Eye (tissue), 1 donor: ENCODE results near the gene SH3RF3.

Experiments
- DNase-seq: peaks from one replicate; pipeline ENCODE4 v3.0.0-alpha.2; 2015

The SH3RF3 gene

DNA sequence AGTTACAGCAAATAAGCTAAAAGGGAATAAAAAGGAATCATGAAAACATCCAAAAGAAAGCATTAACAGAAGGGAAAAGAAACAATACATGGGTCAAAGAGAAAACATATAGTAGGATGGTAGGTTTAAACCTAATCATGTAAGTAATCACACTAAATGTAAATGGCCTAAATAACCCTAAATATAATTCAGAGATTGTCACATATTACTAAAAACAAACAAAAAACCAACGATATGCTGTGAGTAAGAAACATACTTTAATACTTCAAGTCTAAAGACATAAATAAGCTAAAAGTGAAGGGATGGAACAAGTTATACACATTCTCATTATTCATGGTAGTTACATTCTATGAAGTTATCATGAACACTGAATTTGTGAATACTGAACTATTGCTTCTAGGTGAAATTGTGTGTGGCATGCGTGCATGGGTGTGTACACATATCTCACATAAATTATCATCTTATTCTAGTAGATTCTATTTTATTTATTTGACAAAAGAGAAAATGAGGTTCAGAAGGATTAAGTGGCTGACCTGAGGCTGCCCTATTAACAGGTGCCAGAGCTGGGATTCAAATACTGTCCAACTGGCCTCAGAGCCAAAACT lies 313.8 kb downstream of the SH3RF3 start:
- no peak for DNase-seq

DNA sequence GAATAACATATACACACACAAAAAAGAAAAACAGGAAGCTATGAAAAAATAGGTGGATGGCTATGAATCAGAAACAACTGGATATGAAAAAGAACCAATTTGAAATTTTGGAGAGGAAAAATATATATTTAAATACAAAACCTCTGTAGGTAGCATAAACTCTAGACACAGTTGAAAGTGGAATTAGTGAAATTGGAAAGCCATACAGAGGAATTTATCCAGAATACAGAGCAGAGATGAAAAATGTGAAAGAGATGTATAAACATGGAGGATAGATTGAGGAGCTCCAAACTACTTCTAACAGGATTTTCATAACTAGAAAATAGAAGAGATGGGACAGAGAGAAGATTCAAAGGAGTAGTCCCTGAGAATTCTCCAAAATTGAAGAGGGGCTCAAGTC lies 315.9 kb downstream of the SH3RF3 start:
- DNase-seq, result no peak

DNA sequence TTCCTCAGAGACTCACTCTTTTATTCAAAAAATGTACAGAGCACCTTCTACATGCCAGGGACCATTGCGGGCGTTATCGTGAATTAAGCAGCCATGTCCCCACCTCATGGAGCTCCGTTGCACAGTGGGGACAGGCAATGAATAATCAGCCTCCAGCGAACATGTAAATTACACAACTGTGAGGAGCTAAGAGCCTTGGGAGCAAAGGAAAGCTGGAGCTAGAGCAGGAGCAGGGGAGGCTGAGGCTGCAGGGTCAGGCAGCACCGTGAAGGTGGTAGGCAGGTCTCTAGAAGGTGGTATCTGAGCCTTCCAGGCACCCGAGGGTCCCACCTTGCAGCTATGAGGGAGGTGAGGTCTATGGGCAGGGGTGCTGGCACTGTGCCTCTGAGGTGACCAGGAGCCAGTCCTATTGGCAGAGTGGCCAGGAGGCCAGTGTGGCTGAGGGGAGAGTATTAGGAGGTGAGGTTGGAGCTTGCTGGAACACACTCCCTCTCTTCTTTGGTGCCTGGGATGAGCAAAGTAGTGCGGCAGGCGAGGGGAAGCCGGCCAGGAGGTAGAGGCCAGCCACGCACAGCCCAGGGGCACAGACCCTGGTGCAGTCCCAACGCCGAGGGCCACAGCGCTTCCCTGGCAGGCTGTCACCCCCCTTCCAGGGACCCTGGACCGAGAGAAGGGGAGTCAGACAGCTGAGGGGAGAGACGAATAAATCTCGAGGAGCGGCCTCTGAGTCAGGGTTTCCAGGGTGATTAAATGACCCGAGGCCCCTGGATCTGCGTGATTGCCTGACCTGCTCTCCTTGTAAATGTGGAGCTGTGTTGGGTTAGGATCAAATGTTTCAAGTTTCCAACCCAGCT lies 317.5 kb downstream of the SH3RF3 start:
- no peak for DNase-seq

DNA sequence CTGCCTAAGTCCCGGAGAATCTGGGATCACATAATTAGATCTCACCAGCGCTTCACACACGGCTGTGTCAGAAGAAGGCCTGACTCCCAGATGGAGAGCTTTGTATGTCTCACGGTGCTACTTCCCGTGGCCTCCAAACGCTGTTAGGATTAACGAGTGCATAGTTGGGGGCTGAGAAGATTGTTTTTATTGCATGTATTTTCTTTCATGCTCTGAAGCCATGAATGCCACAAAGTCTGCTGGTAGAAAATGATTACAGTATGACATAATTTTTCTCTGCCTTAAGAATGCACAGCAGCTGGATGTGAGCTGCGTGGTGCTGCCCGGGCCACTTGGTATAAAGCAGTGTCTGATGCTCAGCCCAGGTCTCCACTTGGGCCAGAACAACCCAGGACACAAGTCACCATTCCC lies 318.3 kb downstream of the SH3RF3 start:
- peak; percentile 86 for DNase-seq

DNA sequence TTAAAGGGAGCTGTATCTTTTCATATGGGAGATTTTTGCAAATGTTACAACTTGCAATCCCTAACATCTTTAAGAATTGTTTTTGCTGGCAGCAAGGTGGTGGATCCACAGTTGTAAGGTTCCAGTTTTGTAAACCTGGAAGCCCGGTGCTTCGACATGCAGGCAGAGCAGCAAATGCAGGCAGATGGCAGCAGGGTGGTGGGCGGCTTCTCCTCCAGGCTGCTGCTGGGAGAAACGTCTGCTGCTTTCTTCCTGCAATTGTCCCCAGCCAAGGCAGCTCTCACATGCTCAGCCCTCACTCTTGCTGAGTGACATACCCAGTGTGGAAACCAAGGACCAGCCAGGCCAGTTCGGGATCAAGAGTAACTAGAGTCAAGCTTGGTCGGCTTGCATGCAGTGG lies 318.8 kb downstream of the SH3RF3 start:
- peak; percentile 58 for DNase-seq

DNA sequence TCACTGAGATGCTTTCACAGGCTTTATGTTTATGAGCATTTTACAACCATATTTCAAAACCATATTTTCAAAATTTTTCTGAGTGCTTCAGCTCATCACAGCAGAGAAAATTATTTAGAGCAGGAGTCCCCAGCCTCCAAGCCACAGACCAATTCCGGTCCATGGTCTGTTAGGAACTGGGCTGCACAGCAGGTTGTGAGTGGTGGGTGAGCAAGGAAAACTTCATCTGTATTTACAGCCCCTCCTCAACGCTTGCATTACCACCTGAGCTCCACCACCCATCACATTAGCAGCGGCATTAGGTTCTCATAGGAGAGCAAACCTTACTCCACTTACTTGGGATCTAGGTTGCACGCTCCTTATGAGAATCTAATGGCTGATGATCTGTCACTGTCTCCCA lies 319.2 kb downstream of the SH3RF3 start:
- DNase-seq, result no peak

DNA sequence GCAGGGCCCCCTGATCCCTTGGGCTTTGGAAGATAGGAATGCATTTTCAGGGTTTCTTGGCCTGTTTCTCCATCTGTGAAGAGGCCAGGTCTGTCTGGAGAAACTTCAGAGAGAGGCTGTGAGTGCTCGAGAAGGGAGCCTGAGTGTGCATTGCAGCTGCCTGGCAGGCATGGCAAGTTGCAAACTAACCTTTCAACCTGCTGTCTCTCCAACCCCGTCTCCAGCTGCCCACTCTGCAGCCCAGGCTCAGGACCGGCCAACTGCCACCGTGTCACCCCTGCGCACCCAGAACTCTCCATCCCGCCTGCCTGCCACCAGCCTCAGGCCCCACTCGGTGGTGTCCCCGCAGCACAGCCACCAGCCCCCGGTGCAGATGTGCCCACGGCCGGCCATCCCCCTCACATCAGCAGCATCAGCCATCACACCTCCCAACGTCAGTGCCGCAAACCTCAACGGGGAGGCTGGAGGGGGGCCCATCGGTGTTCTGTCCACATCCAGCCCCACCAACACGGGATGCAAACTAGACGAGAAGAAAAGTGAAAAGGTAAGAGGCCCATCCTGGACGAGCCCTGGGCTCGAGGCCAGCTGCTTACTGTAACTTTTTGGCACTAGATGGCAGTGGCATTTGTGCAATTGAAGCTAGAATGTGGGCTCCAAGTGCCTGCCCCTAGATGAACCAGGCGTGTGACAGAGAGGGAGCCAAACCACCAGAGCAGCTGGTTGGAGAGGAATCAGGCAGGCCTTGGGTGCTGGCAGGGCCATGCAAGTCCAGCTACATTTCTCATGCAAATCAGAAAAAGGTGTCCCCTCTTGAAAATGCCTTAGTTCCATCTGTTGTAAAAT lies 320.2 kb downstream of the SH3RF3 start:
- DNase-seq, result no peak

DNA sequence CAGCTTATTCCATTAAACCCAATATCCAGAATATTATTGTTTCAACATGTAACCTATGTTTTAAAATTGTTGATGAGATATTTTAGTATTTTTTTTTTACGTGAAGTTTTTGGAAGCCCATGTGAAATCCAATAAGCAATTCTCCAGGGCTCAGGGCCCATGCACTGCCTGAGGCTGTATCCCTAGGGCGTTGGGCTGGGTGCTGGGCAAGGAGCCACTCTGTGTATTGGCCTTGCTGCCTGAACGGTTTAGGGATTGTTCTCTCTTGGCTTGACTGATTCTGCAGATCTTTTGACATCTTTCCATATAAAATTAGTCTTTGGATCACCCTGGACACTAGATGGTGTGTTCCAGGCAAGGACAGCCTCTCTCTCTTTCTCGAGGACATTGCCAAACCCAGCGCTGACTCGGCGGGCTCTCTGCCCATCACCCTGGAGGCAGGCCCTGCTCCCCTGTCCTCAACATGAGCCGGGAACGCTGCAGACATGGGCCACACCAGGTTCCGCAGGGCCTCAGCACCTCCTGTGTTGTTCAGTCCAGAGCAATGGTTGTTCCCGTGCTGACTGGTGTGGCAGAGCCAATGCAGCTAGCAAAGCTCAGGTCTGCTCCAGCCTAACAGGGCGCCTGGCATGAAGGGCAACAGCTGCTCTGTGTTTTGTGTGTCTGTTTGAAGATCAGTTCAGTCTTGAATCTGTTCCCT lies 321.7 kb downstream of the SH3RF3 start:
- DNase-seq, result no peak

DNA sequence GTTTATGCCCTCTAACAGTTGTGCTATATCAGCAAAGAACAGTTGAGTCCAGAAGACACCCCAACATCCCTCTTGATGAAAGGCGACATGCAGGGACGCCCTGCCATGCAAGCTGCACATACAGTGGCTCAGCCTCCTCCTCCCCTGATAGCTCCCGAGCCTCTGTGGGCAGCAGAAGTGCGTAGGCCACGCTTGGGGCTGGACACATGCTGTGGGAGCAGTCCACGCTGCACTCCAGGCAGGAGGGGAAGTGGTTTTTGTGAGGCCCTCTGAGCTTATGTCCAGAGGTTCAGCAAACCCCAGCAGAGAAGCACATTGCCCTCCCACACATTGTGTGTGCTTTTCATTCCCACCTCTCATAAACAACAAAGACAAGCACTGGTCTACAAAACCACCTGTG lies 322.7 kb downstream of the SH3RF3 start:
- no peak for DNase-seq

DNA sequence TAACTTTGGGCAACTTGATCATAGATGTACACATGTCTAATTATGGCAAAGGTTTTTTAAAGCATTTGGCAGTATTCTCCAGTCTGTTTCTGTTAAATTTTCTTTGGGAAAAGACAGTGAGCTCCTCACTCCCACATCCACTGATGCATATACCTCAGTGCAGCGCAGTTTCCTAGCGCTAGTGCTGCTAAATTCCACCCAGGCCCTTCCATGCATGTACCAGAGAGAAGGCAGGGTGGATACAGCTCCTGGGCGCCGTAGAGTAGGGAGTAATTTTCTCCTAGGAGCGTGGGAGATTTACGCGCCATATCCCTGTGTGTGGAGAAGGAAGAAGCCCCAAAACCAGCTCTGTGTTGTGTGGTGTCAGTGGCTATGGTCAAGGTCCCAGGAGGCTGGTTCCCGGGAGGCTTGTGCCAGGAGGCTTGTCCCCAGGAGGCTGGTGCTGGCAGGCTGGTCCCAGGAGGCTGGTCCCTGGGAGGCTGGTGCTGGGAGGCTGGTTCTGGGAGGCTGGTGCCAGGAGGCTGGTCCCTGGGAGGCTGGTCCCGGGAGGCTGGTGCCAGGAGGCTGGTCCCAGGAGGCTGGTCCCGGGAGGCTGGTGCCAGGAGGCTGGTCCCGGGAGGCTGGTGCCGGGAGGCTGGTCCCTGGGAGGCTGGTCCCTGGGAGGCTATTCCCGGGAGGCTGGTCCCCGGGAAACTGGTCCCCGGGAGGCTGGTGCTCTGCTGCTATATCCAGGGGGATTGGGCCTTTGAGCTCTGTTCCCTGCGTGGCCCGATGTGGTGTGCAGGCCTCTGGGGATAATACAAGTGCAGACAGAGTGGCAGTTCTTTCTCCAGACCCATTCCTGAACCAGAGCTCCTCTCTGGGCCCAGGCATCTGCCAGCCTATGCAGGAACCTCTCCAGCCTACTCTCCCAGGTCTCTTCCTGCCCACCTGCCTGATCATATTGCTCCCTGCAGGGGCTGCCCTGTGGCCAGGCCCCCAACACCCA lies 323.6 kb downstream of the SH3RF3 start:
- no peak for DNase-seq

DNA sequence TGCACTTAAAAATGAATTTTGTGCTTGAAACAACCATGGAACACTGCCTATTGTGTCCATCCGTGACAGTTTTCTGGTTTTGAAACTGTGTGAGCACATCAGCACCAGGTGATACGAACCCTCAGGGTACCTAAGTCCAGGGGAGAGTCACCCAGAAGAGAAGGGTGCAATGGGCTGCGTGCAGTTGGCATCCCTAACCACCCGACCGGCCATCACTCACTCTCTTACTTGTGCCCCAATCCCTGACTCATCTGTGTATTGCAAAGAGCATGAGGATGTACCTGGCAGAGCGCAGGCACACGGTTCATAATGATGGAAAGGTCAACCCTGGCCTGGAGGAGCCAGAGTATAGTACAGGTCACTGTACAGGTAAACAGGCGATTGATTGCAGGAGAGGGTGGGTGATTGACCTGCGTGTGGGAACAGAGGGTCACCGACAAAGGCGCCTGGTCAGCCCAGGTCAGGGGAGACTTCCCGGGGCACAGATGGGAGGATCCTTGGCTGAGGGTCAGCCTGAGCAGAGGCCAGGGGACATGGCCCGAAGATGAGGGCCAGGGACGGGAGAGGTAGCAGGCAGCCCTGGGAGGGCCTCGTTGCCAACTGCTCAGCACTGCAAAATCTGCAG lies 324.5 kb downstream of the SH3RF3 start:
- no peak for DNase-seq

DNA sequence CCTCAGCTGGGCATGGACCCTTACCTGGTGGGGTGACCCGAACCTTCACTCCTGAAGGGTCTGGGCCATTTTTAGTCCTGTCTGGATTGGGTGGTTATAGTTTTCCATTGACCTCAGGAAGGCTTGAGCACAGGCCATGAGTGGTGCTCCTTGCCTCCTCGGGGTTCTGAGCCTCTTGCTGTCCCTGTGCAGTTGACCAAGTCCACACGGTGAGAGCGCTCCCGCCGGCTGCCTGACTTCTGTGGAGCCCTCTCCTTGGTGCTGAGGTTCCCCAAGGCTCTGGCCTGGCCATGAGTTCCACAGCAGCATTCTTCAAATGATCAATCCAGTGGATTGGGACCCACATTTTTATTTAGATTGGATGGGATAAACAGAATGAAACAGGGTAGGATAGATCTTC lies 325.3 kb downstream of the SH3RF3 start:
- no peak for DNase-seq

DNA sequence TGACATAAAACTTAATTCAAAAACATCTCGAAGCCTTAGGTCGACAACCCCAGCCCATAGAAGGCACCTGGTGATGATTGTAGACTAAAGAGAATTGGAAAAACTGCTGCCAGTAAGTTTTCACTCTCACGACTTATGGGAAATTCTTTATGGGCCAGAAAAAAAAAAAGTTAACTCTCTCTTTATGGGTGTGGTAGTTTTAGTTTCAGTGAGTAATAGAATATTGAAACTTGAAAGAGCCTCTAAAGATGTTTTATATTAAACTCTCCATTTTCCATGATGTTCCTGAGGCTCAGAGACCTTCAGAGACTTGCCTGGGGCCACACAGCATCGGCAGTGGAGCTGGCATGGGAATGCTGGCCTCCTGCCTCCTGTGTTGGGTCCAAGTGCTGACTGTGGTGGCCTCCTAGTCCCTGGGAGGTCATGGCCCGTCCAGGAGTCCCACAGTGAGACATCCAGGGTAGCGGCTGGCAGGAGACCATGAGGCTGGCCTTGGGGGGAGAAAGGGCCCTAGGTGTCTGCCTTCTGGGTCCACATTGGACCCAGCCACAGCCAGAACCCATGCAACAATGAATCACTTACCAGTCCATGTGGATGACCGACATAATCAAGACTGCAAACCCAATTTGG lies 325.9 kb downstream of the SH3RF3 start:
- DNase-seq, result no peak

DNA sequence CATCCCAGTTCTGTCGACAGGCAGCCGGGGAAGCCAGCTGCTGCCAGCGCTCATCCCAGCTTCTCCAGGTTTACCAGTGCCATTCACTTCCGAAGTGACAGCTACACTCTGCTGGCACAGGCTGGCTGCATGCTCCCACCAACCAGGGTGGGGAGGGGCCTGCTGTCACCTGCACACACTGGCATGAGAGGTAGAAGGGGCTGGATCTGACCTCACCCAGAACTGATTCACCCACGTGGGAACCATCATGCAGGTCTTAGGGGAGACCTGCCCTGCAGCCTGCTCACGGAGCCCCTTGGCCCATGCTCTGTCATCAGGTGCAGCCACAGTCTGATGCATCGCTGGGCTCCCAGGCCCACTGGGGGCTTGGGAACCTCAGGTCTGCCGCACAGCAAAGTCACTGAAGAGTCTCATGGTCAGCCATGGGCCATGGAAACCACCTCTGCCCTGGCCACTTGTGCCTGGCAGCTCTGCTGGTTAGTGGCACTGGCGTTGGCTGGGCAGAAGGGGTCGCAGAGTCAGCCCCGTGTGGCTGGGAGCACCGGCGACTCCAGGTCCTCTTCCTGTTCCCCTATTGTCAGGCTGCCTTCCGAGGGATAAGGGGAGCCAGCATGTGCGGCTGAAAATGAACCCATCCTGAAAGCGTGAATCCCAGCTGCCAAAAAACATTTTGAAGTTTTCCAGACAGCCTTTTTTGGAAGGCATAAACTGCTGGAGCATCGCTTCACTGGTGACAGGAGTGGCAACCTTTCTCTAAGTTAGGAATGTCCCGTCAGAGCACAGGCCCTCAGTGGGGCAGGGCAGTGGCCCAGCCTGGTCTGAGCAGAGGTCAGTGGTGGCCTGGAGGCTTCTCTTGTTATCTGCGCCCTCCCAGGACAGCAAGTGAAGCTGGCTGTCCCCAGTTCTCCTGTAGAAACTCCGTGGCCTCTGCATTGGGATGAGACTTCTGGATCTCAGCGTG lies 327.0 kb downstream of the SH3RF3 start:
- no peak for DNase-seq

DNA sequence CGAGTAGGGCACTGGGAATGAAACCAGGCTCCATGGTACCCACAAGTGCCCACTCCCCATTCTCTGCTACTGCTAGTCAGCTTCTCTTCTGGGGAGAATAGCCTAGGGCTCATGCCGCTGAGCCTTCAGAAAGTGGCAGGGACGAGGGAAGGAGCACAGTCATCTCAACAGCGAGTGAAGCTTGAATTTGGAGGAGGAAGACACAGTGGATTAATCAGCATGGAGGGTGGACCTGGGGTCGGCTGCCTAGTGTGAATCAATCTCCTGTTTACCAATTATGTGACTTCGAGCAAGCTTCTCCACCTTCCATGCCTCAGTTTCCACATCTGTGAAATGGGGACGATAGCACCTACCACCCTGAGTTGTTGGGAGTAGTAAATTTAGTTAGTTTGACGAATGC lies 327.8 kb downstream of the SH3RF3 start:
- no peak for DNase-seq

DNA sequence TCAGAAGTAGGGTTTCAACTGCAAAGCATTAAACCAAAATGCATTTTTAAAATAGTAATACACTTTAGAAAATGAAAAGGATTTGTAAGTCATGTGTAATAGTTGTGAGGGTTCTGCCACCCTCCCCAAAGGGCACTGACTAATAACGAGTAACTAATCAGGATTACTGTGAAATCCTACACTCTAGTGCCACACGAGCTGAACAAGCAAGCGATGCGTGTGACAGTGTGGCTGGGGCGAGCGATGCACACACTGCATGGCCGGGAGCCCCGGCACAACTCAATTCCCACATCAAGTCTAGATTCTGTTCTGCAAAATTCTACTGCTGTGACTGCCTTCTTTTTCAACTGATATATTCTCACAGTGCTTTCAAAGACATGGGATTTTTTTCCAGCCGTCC lies 328.4 kb downstream of the SH3RF3 start:
- no peak for DNase-seq

DNA sequence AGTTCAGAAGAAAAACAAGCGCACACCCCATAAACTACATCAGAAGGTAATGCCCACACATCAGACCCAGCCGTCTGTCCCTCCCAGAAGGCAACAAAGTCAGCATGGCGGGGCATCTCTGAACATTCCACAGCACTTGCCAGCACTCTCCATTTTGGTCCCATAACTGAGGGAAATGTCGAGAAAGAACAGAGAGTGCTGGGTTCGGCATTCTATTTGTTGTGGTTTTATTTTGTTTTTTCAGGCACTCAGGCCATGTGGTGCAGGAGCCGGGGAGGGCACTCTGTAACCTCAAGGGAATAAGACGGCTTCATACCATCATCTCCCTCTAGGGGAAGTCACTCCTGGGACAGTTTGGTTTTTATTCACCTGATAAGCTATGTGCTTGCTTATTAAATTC lies 328.8 kb downstream of the SH3RF3 start:
- no peak for DNase-seq

DNA sequence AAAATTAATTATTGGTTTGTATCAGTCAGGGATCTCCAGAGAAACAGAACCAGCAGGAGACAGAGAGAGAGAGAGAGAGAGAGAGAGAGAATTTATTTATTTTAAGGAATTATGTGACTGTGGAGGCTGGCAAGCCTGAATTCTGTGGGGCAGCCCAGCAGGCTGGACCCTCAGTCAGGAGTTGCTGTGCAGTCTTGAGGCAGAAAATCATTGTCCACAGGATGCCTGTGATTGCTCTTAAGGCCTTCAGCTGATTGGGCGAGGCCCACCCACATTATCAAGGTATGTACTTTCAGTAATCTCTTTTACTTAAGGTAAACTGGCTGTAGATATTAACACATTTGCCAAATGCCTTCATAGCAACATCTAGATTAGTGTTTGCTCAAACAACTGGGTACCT lies 329.5 kb downstream of the SH3RF3 start:
- no peak for DNase-seq

DNA sequence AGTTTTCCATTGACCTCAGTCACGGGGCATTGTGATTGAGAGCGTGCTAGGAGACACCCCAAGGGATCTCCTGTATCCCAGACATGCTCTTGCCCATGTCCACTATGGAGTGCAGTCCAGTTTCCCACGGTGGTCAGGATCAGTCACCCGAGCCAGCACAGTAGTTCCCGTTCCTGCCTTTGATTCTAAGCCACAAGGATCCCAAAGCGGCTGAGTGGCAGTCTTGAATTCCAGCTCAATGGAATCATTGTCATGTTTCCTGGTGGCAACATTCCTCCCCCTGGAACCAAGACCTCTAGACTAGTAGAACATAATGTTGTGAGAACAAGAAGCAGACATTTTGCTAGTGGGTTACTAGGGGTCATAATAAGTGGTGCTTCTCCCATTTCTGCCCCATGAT lies 330.5 kb downstream of the SH3RF3 start:
- no peak for DNase-seq
